WTC11 (cell line): ENCODE data around the gene MGAT4A. TPM values are rescaled to one million over a fixed set of nuclear protein-coding genes. Genes with fewer than 3 reads are reported as not detected.

Source experiments
- ATAC-seq: fragments of 200-7000 bp; cut with Tn5 transposase; 2 replicates; pipeline ENCODE4 v1.10.0; 2021; ENCODE audit warnings: mild to moderate bottlenecking, moderate library complexity
- CTCF ChIA-PET: fragments of 300-600 bp; sonication (Branson Sonifier 250); formaldehyde crosslinking; loops from one replicate; lab custom pipeline; 2021; ENCODE audit warnings: antibody characterized with exemption; lab: Charles Lee
- POLR2A ChIA-PET: fragments of 350-600 bp; sonication (Branson Sonifier 250); formaldehyde crosslinking; loops from one replicate; lab custom pipeline; 2021; ENCODE audit warnings: antibody characterized with exemption; lab: Charles Lee
- DNase-seq: peaks from one replicate; pipeline ENCODE4 v3.0.0; 2021; ENCODE audit warnings: low spot score
- H3K27ac Mint-ChIP-seq: 2 replicates; pipeline ENCODE4 v1.8.0; 2021; ENCODE audit warnings: mixed read lengths
- H3K27me3 Mint-ChIP-seq: 2 replicates; pipeline ENCODE4 v1.8.0; 2021; ENCODE audit warnings: low read depth, mild to moderate bottlenecking, moderate library complexity, mixed read lengths
- H3K36me3 Mint-ChIP-seq: 2 replicates; pipeline ENCODE4 v1.8.0; 2021; ENCODE audit warnings: mixed read lengths
- H3K4me1 Mint-ChIP-seq: 2 replicates; pipeline ENCODE4 v1.8.0; 2022; ENCODE audit warnings: mixed read lengths
- H3K4me3 Mint-ChIP-seq: 2 replicates; pipeline ENCODE4 v1.8.0; 2021; ENCODE audit warnings: mild to moderate bottlenecking, moderate library complexity, mixed read lengths
- H3K9me3 Mint-ChIP-seq: 2 replicates; pipeline ENCODE4 v1.8.0; 2021; ENCODE audit warnings: mixed read lengths
- AFF4 ChIP-seq: sonication (generic); formaldehyde crosslinking; IDR thresholded peaks from 2 replicates; pipeline ENCODE4 v1.8.1; 2023; ENCODE audit warnings: mild to moderate bottlenecking, missing genetic modification reagents, borderline replicate concordance
- ATF3 ChIP-seq: sonication (generic); formaldehyde crosslinking; conservative IDR thresholded peaks from 2 replicates; pipeline ENCODE4 v1.8.1; 2022; ENCODE audit warnings: mild to moderate bottlenecking, missing genetic modification reagents
- E2F5 ChIP-seq: sonication (generic); formaldehyde crosslinking; IDR thresholded peaks from 2 replicates; pipeline ENCODE4 v1.8.1; 2022; ENCODE audit warnings: mild to moderate bottlenecking, moderate library complexity, missing genetic modification reagents
- ELF4 ChIP-seq: sonication (generic); formaldehyde crosslinking; IDR thresholded peaks from 2 replicates; pipeline ENCODE4 v1.8.1; 2022; ENCODE audit warnings: low read depth, mild to moderate bottlenecking, moderate library complexity, missing genetic modification reagents
- ETV6 ChIP-seq: sonication (generic); formaldehyde crosslinking; IDR thresholded peaks from 2 replicates; pipeline ENCODE4 v1.8.1; 2022; ENCODE audit warnings: mild to moderate bottlenecking, missing genetic modification reagents
- FOXK1 ChIP-seq: sonication (generic); formaldehyde crosslinking; IDR thresholded peaks from 2 replicates; pipeline ENCODE4 v1.8.0; 2022; ENCODE audit warnings: mild to moderate bottlenecking, moderate library complexity, missing genetic modification reagents
- GABPB1 ChIP-seq: sonication (generic); formaldehyde crosslinking; IDR thresholded peaks from 2 replicates; pipeline ENCODE4 v1.8.1; 2023; ENCODE audit warnings: mild to moderate bottlenecking, missing genetic modification reagents
- GRHL2 ChIP-seq: fragments of 250-450 bp; sonication (Bioruptor Pico); IDR thresholded peaks from 2 replicates; pipeline ENCODE4 v1.8.0; 2022; ENCODE audit warnings: mild to moderate bottlenecking, moderate library complexity; ENCODE audit not compliant: insufficient replicate concordance, severe bottlenecking
- IRF1 ChIP-seq: sonication (generic); formaldehyde crosslinking; IDR thresholded peaks from 2 replicates; pipeline ENCODE4 v1.8.0; 2023; ENCODE audit warnings: missing genetic modification reagents
- IRF2 ChIP-seq: sonication (generic); formaldehyde crosslinking; IDR thresholded peaks from 2 replicates; pipeline ENCODE4 v1.8.0; 2022; ENCODE audit warnings: low read depth, missing genetic modification reagents, borderline replicate concordance
- JAZF1 ChIP-seq: fragments of 250-450 bp; sonication (Bioruptor Pico); IDR thresholded peaks from 2 replicates; pipeline ENCODE4 v1.9.0; 2021; ENCODE audit warnings: moderate library complexity, mild to moderate bottlenecking, inconsistent platforms
- KAT7 ChIP-seq: sonication (generic); formaldehyde crosslinking; IDR thresholded peaks from 2 replicates; pipeline ENCODE4 v1.8.1; 2023; ENCODE audit warnings: missing genetic modification reagents, mild to moderate bottlenecking, borderline replicate concordance
- MYBL2 ChIP-seq: sonication (generic); formaldehyde crosslinking; IDR thresholded peaks from 2 replicates; pipeline ENCODE4 v1.8.1; 2023; ENCODE audit warnings: mild to moderate bottlenecking, moderate library complexity, missing genetic modification reagents
- NFYB ChIP-seq: sonication (generic); formaldehyde crosslinking; conservative IDR thresholded peaks from 2 replicates; pipeline ENCODE4 v1.8.0; 2022; ENCODE audit warnings: low read depth, missing genetic modification reagents
- SOX15 ChIP-seq: fragments of 250-450 bp; sonication (Bioruptor Pico); IDR thresholded peaks from 2 replicates; pipeline ENCODE4 v1.9.0; 2021; ENCODE audit warnings: mild to moderate bottlenecking
- TCF7 ChIP-seq: sonication (generic); formaldehyde crosslinking; IDR thresholded peaks from 2 replicates; pipeline ENCODE4 v1.8.0; 2022; ENCODE audit warnings: mild to moderate bottlenecking, low read depth, missing genetic modification reagents, moderate library complexity
- USF1 ChIP-seq: sonication (generic); formaldehyde crosslinking; IDR thresholded peaks from 2 replicates; pipeline ENCODE4 v1.8.0; 2022; ENCODE audit warnings: mild to moderate bottlenecking, missing genetic modification reagents
- ZNF138 ChIP-seq: sonication (generic); formaldehyde crosslinking; conservative IDR thresholded peaks from 2 replicates; pipeline ENCODE4 v1.8.1; 2022; ENCODE audit warnings: mild to moderate bottlenecking, moderate library complexity, missing genetic modification reagents
- ZNF416 ChIP-seq: fragments of 250-450 bp; sonication (Bioruptor Pico); IDR thresholded peaks from 2 replicates; pipeline ENCODE4 v1.9.0; 2021; ENCODE audit warnings: mild to moderate bottlenecking, inconsistent platforms
- ZSCAN18 ChIP-seq: fragments of 250-450 bp; sonication (Bioruptor Pico); IDR thresholded peaks from 2 replicates; pipeline ENCODE4 v2.1.2; 2022; ENCODE audit warnings: mild to moderate bottlenecking, moderate library complexity
- total RNA-seq: library from RNA; stranded (reverse); gene quantifications from 3 replicates; pipeline ENCODE4 v1.2.3, GENCODE V29; 2021

Gene MGAT4A
- total RNA-seq, 1 experiment from 2014 or later: 6.7 TPM

GRCh38 chr2:98769114-98769476 lies 38.2 kb upstream of the MGAT4A start:
- Mint-ChIP-seq H3K36me3 (no peaks in the 10 kb centered on the region), H3K27me3 (peaks cover 4% of the 10 kb centered on the region; the same call in 1 of the 2 replicates), H3K27ac (no peak overlapping the region), H3K4me1 (peaks cover 23% of the 10 kb centered on the region), H3K9me3 (peaks cover 10% of the 10 kb centered on the region; the same call in 1 of the 2 replicates), H3K4me3 (no peak overlapping the region)
- DNase-seq (no peak), ATAC-seq (no peak)
- TF ChIP-seq ZSCAN18 (CRISPR knock-in tag) (no peak), ATF3 (no peak), IRF2 (CRISPR knock-in tag) (no peak), E2F5 (CRISPR knock-in tag) (no peak), FOXK1 (no peak), AFF4 (CRISPR knock-in tag) (no peak), ELF4 (CRISPR knock-in tag) (no peak), KAT7 (no peak), GRHL2 (CRISPR knock-in tag) (no peak), ZNF138 (CRISPR knock-in tag) (no peak), USF1 (CRISPR knock-in tag) (no peak), GABPB1 (CRISPR knock-in tag) (no peak), ETV6 (CRISPR knock-in tag) (no peak), JAZF1 (CRISPR knock-in tag) (no peak), IRF1 (CRISPR knock-in tag) (no peak), NFYB (CRISPR knock-in tag) (no peak), SOX15 (no peak), MYBL2 (CRISPR knock-in tag) (no peak), ZNF416 (CRISPR knock-in tag) (no peak), TCF7 (no peak)
- POLR2A ChIA-PET: no interaction called here
- CTCF ChIA-PET: no interaction called here
